Measurements from ENCODE around the gene GUCA2B. TPM values are rescaled to one million over a fixed set of nuclear protein-coding genes. Genes with fewer than 3 reads are reported as not detected.

Gene GUCA2B
- total RNA-seq, 1 experiment from 2014 or later: not detected

GRCh38 chr1:42128499-42128898 lies 24.7 kb upstream of the GUCA2B start:
- no peak overlapping the region for H3K23ac ChIP-seq (ENCODE audit: insufficient read length, low read depth, low read length)
- no peak overlapping the region for H3K4ac ChIP-seq (ENCODE audit: low read depth, low read length)
- no peak overlapping the region for H3K9ac ChIP-seq (ENCODE audit: extremely low read depth, insufficient read length, low read length)
- no peak overlapping the region for H2BK15ac ChIP-seq (ENCODE audit: low read depth, low read length)
- no peaks in the 10 kb centered on the region for H3K79me2 ChIP-seq (ENCODE audit: insufficient read depth, low read length)
- no peak overlapping the region for H3K4me2 ChIP-seq (ENCODE audit: insufficient read depth, insufficient read length, low read length)
- H3K27me3 ChIP-seq (ENCODE audit: insufficient read depth, low read length): no peaks in the 10 kb centered on the region
- H3K23me2 ChIP-seq (ENCODE audit: insufficient read length, low read depth, low read length, poor library complexity, severe bottlenecking): no peaks in the 10 kb centered on the region
- no peak overlapping the region for H3K56ac ChIP-seq (ENCODE audit: insufficient read length, low read depth, low read length)
- no peaks in the 10 kb centered on the region for H3K4me1 ChIP-seq (ENCODE audit: insufficient read depth, low read length)
- no peak overlapping the region for H2AK5ac ChIP-seq (ENCODE audit: insufficient read length, low read length)
- no peaks in the 10 kb centered on the region for H4K20me1 ChIP-seq (ENCODE audit: control insufficient read depth, insufficient read depth, insufficient read length)
- H4K5ac ChIP-seq (ENCODE audit: insufficient read length, low read depth, low read length): no peak overlapping the region
- no peak overlapping the region for H3K27ac ChIP-seq (ENCODE audit: insufficient read length, low read depth, low read length)
- H4K91ac ChIP-seq (ENCODE audit: insufficient read length, low read depth, low read length): no peak overlapping the region
- Mint-ChIP-seq H3K4me1 (no peaks in the 10 kb centered on the region), H3K27me3 (ENCODE audit: low read depth) (peaks cover 5% of the 10 kb centered on the region), H3K9me3 (no peaks in the 10 kb centered on the region; a peak in 1 of 5 replicates), H3K36me3 (ENCODE audit: insufficient read depth in 1 of 3, low read depth in 3 of 3) (no peaks in the 10 kb centered on the region), H3K4me3 (no peak overlapping the region), H3K27ac (no peak overlapping the region)
- no peak for TF ChIP-seq CTCF (conservative IDR thresholded peaks at IDR 0.05)
- H2AFZ ChIP-seq (ENCODE audit: low read length): no peak overlapping the region
- H2BK120ac ChIP-seq (ENCODE audit: low read depth, low read length, poor library complexity, severe bottlenecking): no peak overlapping the region
- no peaks in the 10 kb centered on the region for H3K9me3 ChIP-seq (ENCODE audit: control insufficient read depth, low read depth, low read length)
- H4K8ac ChIP-seq (replicated peaks; ENCODE audit: insufficient read length, low read depth, low read length): no peak overlapping the region
- no peak for DNase-seq
- H2BK12ac ChIP-seq (ENCODE audit: insufficient read length, low read depth, low read length): no peak overlapping the region
- H3K18ac ChIP-seq (ENCODE audit: insufficient read length, low read depth, low read length): no peak overlapping the region
- H2BK5ac ChIP-seq (ENCODE audit: insufficient read length, low read length): no peak overlapping the region
- no peak overlapping the region for H2BK20ac ChIP-seq (ENCODE audit: low read depth, low read length, poor library complexity, severe bottlenecking)
- no peak overlapping the region for H3K14ac ChIP-seq (ENCODE audit: insufficient read depth, low read length)
- no peaks in the 10 kb centered on the region for H3K79me1 ChIP-seq (ENCODE audit: insufficient read depth, low read depth, low read length, poor library complexity, severe bottlenecking)
- WGBS (ENCODE audit: extremely low coverage, insufficient read length, low lambda C conversion rate): no CpG with 5 or more reads among the region's 2 CpGs
- H3T11ph ChIP-seq (ENCODE audit: low read length): no peak overlapping the region
